Activated CD8-positive, alpha-beta memory T cell treated with anti-CD3 and anti-CD28 coated beads, Interleukin-2, amount 50 U/mL, for 24 hours (primary cell): ENCODE results near the gene FTSJ1.
A peak's percentile ranks its signal among the peaks of the same experiment; 100 is the strongest.
"Not testable (repeated sequence)": the region's sequence is repeated elsewhere in the genome, so short reads cannot be mapped to it uniquely, and the experiment has no call there.

Experiments used
- DNase-seq: peaks from one replicate; pipeline ENCODE4 v3.0.0-alpha.2; 2020; ENCODE audit errors: extremely low read depth

FTSJ1 gene

DNA sequence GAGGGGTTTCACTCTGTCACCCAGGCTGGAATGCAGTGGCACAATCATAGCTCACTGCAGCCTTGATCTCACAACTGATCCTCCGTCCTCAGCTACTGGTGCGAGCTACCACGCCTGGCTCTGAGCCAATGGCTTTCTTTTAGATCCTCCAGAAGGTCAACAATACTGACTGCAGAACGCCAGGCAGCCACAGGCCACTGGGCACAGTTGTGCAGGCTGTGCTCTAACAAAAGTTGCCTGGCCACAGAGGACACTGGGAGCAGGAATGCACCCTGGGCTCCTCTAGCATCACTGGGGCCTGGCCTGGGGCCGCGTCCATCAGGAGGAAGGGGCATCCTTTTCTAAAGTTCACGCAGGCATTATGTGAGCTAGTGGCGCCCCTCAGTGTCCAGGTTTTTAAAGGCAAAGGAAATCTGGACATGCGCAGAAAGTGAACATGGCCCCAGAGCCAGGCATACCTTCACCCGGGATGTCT, 17.9 kb downstream of the FTSJ1 start:
- no peak for DNase-seq

DNA sequence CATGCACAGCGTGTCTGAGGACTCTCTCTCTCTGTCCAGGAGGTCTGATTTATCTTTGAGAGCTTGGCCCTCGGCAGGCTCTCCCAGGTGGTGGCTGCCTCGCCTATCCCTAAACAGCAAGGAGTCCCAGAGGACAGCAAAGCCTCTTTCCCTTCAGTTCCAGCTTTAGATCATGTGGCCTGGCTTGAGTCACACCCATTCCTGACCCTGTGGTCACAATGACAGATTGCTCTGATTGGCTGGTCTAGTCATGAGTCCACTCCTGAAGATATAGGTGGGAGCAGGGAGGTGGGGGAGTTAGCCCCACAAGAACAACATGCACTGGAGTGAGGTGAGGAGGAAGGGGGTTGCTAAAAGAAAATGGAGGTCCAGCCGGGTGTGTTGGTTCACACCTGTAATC, 20.7 kb downstream of the FTSJ1 start:
- DNase-seq, result no peak

- DNase-seq, result no peak
Observed at GRCh38 chrX:48497871-48498270, 21.9 kb downstream of the FTSJ1 start.

DNA sequence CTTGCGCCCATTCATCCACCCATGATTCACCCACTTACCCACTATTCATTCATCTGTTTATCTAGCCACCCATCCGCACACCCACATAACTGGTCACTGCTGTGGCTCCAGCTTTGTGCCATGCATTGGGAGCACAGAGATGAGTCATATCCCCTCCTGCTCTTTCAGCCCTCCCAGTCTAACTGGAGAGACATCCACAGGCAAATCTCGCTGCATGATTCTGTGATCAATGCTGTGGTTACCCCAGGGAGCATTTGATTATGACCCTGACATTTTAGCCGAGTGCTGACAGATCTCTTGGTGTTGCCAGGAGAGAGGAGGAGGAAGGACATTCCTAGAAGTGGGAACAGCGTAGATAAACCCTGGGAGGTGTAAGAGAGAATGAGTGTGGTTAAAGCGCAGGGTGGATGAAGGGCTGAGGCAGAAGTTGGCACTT, 22.4 kb downstream of the FTSJ1 start:
- no peak for DNase-seq

GRCh38 chrX:48504261-48504660, 28.3 kb downstream of the FTSJ1 start:
- no peak for DNase-seq

- no peak for DNase-seq
Observed at GRCh38 chrX:48505481-48505880, 29.5 kb downstream of the FTSJ1 start.

DNA sequence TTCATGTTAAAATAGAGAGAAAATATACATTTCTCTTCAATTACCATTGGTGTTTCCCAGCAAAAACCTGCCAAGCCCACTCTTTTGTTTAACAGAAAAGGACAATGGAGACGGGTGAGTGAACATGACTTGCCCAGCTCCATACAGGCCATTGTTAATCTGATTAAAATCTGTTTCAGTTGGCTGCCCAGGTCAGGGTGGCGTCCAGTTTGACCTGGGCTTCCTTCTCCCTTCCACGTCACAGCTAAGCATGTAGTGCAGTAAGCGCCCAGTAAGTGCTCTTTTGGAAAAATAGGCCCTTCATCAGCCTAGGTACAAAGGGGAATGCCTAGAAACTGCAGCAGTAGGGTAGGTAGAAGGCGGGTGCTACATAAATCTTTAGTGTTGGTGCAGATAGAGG, 31.2 kb downstream of the FTSJ1 start:
- DNase-seq, result no peak

DNA sequence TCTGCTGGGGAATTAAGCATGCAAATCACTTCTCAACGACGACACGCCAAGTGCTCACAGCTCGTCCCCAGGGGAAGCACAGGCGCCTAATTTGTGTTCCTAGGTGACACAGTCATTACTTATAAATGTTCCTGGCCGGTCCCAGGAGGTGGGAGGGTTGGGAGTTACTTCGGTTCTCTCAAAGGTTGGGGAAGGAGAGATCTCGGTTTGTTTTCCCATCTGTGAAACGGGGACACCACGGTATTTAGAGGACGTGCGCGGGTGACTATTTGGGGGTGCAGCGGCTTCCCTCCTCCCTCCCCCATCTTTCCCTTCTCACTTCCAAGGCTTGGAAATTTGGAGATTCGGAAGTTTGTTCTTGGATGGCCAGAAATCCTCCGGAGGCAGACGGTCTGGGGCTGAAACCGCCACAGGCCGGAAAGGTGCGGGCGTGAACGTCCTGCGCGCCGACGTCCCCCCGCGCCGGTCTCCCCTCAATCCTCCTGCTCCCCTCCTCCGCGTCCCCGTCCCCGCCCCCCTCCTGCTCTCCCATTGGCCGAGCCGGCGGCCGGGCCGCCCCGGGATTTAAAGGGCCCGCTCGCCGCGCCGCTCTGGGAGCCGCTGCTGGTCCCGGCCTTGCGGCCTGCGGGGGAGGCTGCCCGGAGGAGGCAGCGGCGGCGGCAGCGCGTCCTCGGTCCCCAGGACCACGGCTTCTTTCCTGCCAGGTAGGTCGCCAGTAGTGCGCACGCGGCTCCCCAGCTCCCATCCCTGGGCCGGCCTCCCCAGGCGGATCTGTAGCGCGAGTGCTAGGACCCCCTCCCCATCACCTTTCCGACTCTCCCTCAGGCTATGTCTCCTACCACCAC, 32.6 kb downstream of the FTSJ1 start, which contains the start of gene PORCN:
TSS of gene PORCN (plus strand) at position 593 of the 845 bp plus-strand sequence. CDS start 829 bp downstream, outside the sequence.
- DNase-seq, result peak; percentile 54

GRCh38 chrX:48509245-48509590, 33.2 kb downstream of the FTSJ1 start:
- DNase-seq, result no peak

DNA sequence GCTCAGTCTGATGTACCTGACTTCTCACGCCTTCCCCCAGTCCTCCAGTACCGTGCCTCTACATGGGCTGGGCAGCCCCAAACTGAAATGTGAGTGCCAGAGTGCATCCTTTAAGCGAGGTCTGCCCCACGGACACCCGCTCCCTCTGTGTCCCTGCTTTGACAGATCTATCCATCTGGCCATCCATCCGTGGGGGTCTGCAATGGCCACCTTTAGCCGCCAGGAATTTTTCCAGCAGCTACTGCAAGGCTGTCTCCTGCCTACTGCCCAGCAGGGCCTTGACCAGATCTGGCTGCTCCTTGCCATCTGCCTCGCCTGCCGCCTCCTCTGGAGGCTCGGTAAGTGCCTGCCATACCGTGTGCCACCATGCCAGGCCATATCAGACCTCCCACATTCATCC, 33.6 kb downstream of the FTSJ1 start:
- no peak for DNase-seq

DNA sequence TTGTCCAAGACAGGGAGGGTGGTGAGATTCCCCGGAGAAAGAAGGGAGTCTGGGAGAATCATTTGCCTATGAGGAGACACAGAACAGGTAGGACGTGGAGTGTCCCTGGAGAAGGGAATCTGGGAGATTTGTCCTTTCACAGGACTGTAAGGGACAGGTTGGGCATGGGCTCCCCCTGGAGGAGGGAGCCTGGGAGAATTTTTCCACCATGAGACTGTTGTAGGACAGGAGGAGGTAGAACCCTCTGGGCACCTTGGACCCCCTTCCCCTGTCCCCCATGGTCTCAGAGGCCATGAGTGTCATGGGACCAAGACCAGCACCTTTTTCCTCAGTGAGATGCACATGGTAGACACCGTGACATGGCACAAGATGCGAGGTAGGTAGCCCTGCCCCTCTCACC, 35.6 kb downstream of the FTSJ1 start:
- DNase-seq, result no peak

DNA sequence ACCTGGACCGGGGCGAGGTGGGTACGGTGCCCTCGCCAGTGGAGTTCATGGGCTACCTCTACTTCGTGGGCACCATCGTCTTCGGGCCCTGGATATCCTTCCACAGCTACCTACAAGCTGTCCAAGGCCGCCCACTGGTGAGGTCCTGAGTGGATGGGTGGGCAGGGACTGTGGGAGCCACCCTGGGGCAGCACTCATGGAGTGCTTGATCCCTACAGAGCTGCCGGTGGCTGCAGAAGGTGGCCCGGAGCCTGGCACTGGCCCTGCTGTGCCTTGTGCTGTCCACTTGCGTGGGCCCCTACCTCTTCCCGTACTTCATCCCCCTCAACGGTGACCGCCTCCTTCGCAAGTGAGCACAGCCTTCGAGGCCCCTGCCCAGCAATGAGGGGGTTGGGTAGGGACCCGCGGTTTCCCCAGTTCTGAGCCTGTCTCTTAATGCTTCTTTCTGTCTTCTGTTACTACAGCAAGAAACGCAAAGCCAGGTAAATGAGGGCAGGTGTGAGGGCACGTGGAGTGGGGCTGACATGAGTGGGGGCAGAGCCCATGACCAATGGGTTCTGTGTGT, 36.5 kb downstream of the FTSJ1 start:
- DNase-seq, result no peak

- DNase-seq, result no peak
Observed at GRCh38 chrX:48513670-48514069, 37.7 kb downstream of the FTSJ1 start.

GRCh38 chrX:48514126-48514806, 38.3 kb downstream of the FTSJ1 start:
- DNase-seq, result no peak

DNA sequence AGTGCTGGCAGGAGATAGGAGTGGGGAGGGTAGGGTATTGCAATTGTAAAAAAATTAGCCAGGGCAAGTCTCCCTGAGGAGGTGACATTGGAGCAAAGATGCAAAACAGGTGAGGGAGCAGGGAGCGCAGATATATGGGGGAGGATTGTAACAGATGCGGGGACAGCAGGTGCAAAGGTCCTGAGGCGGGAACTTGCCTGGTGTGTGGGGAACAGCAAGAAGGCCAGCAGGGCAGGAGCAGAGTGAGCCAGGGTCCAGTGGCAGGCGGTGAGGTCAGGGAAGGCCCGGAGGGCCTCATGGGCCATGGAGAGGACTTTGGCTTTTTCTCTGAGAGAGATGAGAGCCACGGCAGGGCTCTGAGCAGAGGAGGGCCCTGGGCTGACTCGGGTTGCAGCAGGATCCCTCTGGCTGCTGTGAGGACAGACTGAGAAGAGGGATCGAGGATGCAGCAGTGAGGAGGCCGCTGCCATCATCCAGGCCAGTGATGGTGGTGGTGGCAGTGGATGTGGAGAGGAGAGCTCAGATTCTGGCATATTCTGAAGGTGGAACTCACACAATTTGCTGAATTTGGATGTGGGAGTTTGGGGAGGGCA, 39.0 kb downstream of the FTSJ1 start:
- no peak for DNase-seq

DNA sequence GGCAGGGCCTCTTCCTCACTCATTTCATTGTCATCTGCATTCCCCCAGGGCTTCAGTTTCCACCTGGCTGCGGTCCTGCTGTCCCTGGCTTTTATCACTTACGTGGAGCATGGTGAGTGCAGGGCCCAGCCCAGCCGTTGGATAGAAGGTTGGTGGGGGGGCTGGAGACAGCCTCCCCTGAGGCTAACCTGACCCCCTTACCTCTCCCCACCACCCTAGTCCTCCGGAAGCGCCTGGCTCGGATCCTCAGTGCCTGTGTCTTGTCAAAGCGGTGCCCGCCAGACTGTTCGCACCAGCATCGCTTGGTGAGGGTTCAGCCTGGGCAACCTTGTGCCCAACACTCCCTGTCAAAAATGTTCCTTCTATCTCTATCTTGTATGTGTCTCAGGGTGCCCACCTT, 39.8 kb downstream of the FTSJ1 start:
- DNase-seq, result no peak

- no peak for DNase-seq
Observed at GRCh38 chrX:48516285-48516684, 40.3 kb downstream of the FTSJ1 start.

- no peak for DNase-seq
Observed at GRCh38 chrX:48516987-48517386, 41.0 kb downstream of the FTSJ1 start.

GRCh38 chrX:48519481-48519880, 43.5 kb downstream of the FTSJ1 start:
- not testable (repeated sequence) for DNase-seq

DNA sequence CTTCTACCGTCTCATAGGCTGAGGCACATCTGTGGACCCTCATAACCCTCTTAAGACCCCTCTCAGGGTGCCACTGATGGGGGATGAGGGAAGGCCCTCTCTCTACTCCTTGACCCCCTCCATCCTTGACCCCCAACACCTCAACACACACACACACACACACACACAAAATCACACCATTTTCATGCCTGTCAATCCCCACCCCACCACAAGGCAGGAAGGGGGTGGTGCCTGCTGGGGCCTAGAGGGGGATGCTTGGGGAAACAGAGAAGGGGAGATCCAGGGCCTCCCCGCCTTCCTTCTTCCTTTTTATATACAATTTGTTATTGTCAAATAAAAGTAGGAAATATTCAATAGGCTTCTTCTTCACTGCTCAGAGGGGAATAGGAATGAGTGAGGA, 44.5 kb downstream of the FTSJ1 start:
- DNase-seq, result no peak

- DNase-seq, result no peak
Observed at GRCh38 chrX:48520976-48521352, 45.0 kb downstream of the FTSJ1 start.
